HG03095 (cell line): Measurements from ENCODE around the gene TBC1D10A.

Source experiments
- ATAC-seq: cut with Tn5 transposase; IDR thresholded peaks from one replicate; pipeline ENCODE4 v1.9.1; 2021; ENCODE audit warnings: moderate library complexity; ENCODE audit not compliant: unreplicated experiment

TBC1D10A gene

DNA sequence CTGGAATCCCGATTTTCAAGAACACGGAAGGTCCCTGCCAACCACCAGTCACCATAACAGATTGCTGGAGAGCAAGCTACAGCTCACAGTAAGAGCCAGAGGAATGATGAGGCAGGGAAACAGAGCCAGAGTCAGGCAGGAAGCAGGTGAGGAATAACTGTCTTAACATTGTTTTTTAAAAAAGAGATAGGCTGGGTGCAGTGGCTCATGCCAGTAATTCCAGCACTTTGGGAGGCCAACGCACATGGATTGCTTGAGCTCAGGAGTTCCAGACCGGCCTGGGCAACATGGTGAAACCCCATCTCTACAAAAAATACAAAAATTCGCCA lies 24.0 kb downstream of the TBC1D10A start:
- ATAC-seq, result no peak

DNA sequence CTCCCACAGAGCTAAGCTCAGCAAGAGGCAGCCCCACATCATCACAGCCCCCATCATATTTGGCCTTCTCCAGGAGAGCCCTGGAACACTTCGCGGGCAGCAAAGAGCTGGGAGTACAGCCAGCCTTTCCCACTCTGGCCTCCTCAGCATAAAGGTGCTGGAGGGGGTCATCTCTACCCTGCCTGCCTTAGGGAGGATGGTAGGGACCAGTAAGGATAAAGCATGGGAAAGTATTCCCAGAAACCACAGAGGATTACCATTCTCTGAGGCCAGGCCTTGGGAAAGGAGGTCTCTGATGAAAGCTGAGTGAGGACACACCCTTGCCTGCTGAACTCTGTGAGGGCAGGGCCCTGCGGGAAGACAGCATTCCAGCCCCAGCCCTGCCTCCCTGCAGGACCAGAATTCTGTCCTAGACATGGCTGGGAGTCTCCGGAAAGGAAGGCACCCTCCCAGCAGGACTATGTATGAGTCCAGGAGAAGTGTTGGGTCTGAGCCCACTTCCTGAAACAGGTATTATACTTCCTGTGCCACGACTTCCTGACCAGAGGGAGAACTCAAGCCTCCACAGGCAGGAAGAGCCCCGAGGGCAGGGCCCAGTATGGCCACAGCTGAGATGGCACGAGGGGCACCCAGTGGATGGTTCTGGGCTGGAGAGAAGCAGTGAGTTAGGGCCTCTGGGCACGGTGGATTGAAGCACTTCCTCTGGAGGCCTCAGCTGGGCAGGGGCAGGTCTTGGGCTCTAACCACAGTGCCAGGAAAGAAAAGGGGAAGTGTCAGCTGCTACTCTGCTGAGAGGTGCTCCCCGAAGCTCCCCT lies 24.5 kb downstream of the TBC1D10A start:
- no peak for ATAC-seq

DNA sequence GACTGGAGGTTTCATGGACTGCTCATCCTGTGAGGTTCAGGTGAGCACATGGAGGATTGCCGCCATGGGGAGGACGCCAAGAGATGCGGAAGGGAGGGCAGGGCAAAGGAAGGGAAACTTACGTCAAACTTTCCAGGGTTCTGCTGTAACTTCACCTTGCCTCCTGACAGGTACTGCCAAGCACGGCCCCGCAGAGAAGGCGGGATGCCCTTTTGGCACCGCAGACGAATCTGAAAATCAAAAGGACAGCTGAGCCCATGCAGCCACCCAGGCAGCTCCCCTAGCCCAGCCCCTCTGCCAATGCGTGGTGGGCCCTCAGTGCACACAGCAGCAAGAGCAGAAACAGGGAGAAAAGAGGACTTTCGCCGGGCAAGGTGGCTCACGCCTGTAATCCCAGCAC lies 27.4 kb downstream of the TBC1D10A start:
- ATAC-seq, result no peak

DNA sequence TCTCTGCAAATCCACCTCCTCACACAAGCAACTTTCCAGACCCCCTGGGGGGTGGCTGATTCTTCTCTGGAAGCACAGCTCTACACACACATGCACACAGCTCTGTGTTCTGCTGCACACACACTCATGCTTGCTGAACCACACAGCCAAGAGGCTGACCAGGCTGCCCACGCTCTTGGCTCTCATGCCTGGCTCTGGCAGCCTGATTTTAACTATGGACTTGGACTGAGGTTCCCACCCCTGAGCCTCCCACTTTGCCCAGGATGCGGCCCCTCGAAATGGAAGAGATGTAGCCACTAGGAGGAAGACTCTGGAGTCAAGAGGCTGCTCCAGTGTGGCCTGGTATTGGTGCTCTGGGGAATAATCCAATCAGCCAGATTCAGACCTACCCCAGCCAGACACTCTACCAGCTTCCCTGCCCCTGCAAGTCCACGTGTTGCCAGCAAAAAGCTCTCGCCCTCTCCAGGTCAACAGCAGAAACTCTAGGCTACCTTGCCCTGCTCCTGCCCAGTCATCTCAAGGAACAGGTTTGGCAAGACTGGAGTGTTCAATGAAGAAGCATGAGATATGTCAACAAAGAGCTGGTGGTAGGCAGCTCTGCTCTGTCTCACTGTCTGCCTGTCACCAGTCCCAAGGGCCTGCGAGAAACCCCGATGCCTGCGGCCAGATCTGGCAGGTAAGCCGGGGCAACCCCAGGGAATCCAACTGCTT lies 28.6 kb downstream of the TBC1D10A start:
- ATAC-seq, result no peak

DNA sequence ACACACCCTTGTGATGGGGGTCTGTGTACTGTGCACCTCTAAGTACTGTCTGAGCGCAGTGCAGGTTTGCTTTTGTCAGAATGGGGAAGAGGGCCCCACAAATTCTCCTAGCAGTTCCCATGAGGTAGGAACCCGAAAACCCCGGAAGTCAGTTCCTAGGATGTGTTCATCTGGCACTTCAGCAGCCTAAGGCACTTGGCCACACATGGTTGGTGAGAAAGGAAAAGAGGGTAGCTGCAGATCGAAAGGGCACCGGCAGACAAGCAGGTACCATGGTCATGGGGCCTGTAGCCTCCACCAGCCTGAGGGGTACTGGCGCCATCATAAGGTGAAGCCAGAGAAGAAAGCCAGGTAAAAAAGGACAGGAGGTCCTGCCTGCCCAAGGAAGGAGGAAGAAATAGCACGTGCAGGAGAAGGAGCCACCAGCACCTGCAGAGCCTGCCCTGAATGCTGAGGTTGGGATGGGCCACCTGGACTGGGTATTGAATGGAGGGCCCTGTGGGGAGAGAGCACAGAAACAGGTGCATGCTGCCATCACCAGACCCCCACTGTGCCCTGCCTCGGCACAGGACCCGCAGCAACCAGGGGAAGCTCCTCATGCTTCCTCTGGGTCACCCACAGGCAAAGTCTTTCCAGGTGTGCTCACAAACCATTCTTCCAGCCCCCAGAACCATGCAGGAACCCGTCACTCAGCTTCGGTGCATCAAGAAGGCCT lies 29.3 kb downstream of the TBC1D10A start:
- no peak for ATAC-seq

DNA sequence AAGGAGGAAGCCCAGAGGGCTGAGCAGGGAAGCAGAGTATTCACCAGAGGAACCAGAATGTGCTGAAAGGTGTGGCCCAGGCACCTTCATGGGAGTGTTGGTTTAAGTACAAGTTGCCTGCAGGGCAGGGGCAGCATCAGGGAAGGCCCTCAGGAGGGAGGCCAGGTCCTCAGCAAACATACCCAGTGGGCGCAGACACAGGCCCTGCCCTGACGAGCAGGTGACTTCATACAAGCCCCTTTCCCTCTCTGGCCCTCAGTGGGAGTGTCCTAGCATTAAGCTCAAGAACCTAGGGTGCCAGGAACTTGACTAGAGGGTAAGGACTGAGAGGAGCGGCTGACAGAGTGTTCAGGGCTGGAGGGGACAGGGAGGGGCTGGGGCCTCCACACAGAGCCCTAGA lies 29.9 kb downstream of the TBC1D10A start:
- ATAC-seq, result no peak

DNA sequence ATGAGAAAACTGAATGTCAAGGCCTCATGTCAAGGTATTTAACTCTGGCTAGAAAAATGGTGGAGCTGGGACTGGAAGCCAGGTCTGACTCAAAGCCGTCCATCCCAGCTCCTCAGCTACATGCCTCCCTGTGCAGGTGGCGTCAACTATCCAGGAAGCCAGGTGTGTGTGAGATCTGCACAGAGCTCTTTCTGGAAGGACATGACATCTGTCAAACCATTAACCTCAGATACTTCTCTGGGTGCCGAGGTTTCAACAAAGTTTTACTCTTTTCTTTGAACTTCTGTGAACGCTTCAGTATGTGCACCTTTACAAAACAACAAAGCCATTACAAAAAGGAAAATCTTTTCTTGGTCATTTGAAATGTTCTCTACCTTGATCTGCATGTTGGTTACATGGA lies 30.4 kb downstream of the TBC1D10A start:
- no peak for ATAC-seq

DNA sequence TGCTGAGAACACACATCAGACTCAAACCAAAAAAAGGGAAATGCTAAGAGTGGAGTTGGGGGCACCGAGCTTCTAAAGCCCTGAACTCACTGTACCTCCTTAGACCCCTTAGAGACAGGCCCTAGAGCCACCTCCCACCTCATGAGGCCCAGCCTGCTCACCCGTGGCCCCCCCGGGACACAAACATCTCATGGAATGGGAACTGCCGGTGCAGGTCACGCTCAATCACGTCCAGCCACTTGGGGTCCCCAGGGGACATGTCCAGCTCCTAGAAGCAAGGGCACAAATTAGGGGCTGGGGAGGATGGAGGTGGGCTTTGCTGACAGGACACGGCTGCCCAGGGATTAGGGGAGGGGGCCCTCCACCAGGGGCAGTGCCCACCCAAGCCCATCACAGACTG lies 31.2 kb downstream of the TBC1D10A start:
- no peak for ATAC-seq

DNA sequence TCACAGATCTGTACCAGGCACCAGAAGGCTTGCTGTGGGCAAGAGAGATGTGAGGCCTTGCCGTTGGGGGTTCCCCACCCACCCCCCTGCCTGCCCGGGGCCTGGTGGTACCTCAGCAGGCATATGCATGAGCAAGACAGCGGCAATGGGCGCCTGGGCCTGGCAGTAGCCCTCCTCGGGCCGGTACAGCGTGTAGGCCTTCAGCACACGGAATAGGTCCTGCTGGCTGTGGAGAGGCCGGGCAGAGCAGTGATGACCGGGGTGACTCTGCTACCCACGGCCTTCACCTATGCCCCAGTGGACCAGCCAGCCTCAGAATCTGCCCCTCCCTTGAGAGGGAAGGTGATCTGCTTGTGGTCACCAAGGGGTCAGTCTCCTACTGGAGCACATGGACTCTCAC lies 31.9 kb downstream of the TBC1D10A start:
- no peak for ATAC-seq

DNA sequence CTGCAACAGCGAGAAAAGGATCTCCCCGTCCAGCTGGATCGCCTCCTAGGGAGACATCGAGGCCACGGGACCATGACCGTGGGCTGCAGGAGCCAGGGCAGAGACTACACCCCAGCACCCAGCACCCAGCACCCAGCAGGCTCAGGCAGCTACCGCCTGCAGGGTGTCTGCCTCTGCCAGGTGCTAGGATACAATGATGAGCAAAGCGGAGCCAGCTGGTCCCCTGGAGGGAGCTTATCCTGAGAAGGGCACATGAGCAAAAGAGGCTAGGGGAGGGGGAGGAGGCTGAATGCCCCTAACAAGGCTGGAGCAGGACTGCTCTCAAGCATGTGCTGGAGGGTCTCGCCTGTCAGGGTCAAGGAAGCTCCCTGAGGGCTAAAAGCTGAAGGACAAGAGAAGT lies 32.7 kb downstream of the TBC1D10A start:
- ATAC-seq, result no peak

DNA sequence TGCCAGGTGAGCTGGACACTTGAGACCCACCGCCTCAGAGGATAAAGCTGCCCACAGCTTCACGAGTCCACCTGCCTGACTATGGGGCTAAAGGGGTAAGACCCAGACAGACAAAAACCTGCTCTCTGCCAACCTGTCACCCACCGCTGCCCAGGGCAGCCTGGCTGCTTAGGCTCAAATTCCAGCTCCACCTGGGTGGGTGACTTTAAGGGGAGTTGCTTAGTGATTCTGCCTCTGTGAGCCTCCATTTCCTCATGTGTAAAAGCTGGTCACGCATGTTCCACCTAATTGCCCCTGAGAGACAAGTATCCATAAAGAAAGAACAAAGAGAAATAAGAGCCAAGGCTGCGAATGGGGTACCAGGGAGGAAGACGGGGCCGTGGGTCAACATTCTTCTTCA lies 33.7 kb downstream of the TBC1D10A start:
- no peak for ATAC-seq

DNA sequence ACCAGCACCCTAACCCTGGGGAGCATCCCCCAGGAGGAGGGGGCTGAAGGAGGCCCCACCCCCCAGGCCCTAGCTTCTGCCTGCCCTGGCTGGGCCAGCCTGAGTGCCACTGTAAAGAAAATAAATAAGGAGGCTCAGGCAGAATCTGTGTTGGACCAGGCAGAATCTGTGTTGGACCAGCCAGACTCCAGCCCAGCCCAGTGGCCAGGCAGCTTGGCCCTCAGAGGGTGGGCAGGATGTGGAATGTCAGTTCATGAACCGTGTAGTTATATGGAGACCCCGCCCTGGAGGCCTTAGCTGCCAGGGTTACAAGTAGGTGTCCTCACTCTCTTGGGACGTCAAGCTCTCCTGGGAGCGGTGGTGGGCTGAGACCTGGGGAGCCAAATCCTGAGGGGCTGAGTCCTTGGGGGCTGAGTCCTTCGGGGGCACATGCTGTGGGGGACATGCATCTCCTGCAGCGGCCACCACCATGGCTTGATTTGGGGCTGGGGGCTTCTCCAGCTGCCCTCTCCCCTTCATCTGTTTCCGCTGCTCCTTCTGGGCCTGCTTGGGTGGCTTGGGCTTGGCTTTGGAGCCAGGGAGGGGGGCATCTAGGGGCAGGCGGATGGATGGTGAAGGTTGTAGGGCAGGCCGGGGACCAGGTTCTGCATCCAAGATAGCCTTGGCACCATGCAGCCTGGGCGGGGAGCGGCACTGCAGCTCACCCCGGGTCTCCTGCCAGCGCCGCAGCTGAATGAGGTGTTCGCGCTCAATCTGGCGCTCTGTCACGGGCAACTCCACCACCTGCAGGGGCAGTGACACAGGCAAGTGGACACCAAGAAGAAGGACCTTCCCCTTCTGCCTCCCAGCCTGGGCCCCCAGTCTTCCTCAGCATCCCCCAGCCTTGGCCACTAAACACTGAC lies 34.4 kb downstream of the TBC1D10A start:
- ATAC-seq, result no peak

DNA sequence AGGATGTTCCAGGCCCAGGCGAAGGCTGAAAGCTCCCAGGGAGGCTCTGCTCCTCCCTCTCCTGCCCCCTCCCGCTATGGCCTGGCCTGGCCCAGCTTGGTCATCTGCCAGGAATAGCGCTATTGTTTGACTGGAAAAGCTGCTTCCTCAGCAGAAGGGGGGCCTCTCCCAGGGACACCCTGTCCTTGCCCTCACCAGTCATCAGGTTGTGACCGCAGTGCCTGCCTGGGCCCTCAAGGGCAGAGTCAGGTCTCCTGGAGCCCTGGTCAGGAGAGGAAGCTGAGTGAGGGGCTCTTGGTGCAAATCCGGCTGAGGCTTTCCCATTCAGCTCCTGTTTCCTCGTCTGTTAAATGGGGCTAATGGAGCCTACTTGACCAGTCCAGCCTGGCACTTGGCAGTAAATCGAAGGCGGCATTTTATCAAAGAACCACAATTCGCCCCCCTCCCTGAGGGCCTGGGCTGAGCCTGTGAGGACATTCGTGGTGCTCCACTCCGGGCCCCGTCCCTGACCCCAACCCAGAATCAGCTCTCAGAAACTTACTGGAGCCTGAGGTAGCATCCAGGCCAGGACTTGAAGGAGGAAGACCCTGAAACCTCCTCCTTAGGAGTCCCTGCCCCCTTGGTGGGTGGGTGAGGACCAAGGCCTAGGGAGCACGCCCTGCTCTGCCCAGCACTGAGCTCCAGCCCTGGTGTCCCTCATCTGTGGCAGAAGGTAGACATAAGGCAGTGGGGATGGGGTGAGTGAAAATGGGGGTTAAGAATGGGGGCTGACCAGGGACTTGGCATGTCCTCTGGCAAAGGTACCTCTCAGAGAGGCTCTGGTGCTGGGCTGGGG lies 35.5 kb downstream of the TBC1D10A start:
- ATAC-seq, result no peak

DNA sequence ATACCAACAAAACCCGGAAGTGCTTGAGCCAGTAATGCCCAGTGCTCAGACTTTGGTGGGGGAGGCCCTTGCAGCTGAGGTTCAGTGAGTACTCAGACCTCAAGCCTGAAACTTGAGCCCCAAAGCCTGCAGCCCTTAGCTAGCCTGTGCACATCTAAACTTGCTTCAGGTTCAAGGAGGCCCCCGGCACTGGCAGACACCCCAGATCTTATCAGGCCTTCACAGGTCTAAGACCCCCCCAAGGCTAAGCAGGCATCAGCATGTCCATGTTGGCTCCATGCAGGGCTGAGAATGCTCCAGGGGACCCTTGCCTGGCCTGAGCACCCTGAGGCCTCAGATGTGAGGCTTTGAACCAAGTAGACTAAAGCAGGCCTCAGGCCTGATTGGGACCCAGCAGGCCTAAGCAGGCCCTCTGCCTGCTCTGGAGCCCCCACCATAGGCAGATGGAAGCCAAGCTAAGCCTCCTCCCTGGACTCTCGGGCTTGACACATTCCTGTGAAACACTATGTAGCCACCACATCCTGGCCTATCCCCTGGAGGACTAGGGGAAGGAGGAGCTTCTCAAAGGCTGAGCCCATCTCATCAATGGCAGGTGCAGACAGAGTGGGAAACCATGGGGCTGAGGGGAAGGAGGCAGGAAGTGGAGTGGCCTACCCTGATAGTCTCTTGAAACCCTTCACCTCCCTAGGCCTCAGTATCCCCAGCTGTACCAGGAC lies 36.2 kb downstream of the TBC1D10A start:
- no peak for ATAC-seq

DNA sequence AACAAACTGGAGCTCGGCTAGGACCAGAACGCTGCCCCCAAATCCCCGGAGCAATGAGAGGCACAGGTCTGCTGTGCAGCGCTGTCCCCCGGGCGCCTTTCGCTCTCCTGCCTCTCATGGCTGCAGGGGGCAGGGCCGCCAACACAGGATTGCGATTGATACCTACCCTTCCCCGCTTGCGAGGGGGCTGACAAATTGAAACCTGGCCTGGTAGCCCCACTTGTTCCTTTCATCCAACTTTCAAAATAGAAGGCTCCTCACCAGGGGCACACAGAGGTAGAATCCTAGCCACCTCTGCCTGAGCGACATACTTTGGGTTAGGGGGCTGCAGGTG lies 36.8 kb downstream of the TBC1D10A start:
- ATAC-seq, result peak; percentile 13

DNA sequence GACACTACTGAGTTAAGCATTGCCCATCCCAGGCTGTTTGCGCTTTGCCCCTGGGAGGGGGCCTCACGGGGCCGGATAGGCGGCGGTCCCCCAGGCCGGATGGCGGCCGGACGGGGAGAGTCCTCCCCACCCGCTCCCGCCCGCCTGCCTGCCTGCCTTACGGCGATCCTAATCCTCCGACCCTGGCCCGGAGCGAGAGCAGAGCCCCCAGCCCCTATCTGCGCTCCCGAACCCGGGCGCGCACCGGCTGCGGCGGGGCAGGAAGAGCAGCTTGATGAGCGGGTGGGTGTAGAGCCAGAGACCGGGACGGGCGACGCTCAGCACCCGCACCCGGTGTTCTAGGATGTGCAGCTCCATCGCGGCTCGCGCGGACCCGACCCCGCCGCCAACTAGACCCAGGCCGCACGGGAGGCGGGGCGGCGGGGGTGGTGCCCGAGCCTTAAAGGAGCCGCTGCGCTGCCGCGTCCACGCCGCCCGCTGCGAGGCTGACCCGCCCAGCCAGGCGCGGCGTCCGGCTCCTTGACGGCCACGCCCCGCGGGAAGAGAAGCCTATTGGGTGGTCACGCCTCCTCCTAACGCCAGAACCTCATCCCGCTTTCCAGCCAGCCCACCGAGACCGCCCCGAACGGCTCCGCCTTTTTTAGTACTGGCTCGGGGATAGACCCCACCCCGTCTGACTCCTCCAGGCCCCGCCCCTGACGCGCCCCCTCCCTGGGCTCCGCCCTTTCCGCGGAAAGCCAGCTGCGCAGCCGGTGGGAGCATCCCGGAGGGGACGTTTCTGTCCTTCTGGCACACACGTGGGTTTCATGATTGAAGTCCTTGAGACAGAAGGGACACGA lies 37.4 kb downstream of the TBC1D10A start, which contains the start of gene CASTOR1:
Gene CASTOR1, minus strand, starts transcription at position 365 of the 839 bp plus-strand sequence. Its CDS starts 8 bp downstream, at position 357.
- ATAC-seq, result peak; percentile 48

DNA sequence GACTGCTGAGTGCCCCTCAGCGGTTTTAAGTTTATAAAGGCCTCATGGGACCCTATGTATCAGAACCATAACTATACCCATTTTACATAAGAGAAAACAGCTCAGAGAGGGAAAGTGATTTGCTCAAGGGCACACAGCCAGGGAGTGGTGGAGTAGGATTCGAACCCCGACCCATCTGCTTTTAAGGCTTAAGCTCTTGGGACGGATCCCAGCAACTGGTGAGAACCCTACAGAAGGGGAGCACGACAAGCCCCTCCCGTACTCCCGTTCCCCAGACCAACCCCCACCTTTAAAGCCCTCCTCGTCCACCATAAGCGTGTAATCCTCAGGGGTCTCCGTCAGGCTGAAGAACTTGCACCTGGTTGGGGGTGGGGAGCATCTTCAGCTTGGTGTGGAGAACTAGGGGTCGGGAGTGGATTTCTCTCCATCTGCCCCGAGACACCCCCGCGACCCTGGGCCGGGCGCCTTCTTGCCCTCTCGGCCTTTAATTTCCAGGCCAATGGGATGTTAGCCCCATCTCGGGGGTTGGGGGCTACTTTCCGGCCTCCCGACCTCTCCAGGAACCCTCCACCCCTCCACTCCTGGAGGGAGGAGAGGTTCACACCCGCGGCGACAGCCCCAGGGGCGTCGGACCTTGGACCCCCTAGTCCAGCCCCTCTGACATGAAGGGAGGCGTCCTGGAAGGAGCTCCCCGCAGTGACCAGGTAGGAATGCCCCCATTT lies 38.2 kb downstream of the TBC1D10A start:
- no peak for ATAC-seq
